ENCODE measurements around the gene MCM3AP. TPM values are rescaled to one million over a fixed set of nuclear protein-coding genes. Genes with fewer than 3 reads are reported as not detected.

The MCM3AP gene
- total RNA-seq, 2 experiments from 2014 or later: 71.1 to 106 TPM

GRCh38 chr21:46266946-46267345 is 18.5 kb downstream of the MCM3AP start:
- DNase-seq (no peak), ATAC-seq (no peak)
- ChIA-PET CTCF (no interaction called here), POLR2A (no interaction called here)
- Mint-ChIP-seq H3K4me3 (no peak overlapping the region), H3K9me3 (ENCODE audit: low read depth) (no peaks in the 10 kb centered on the region), H3K27me3 (no peaks in the 10 kb centered on the region), H3K4me1 (no peaks in the 10 kb centered on the region), H3K36me3 (ENCODE audit: low read depth) (peaks cover 41% of the 10 kb centered on the region), H3K27ac (peak overlapping the region; percentile 25)
- intact Hi-C loops (cut with DNase I, micrococcal nuclease): no loop called here

GRCh38 chr21:46265736-46266525 is 19.5 kb downstream of the MCM3AP start:
- Mint-ChIP-seq H3K4me3 (no peak overlapping the region), H3K36me3 (ENCODE audit: low read depth) (peaks cover 39% of the 10 kb centered on the region), H3K27me3 (no peaks in the 10 kb centered on the region), H3K9me3 (ENCODE audit: low read depth) (no peaks in the 10 kb centered on the region), H3K4me1 (no peaks in the 10 kb centered on the region), H3K27ac (peak overlapping the region; percentile 13)
- no peak for ATAC-seq
- intact Hi-C loops (cut with DNase I, micrococcal nuclease): no loop called here
- DNase-seq: no peak
- CTCF ChIA-PET: no interaction called here
- POLR2A ChIA-PET: no interaction called here

GRCh38 chr21:46264690-46265144 is 20.7 kb downstream of the MCM3AP start:
- Mint-ChIP-seq H3K9me3 (ENCODE audit: low read depth) (no peaks in the 10 kb centered on the region), H3K27me3 (no peaks in the 10 kb centered on the region), H3K36me3 (ENCODE audit: low read depth) (peaks cover 38% of the 10 kb centered on the region), H3K4me1 (no peaks in the 10 kb centered on the region), H3K4me3 (no peak overlapping the region), H3K27ac (no peak overlapping the region)
- POLR2A ChIA-PET: no interaction called here
- DNase-seq: no peak
- CTCF ChIA-PET: no interaction called here
- ATAC-seq: no peak
- intact Hi-C loops (cut with DNase I, micrococcal nuclease): no loop called here

- intact Hi-C loops (cut with DNase I, micrococcal nuclease): no loop called here
- ATAC-seq (no peak), DNase-seq (no peak)
- Mint-ChIP-seq H3K9me3 (ENCODE audit: low read depth) (no peaks in the 10 kb centered on the region), H3K36me3 (ENCODE audit: low read depth) (peaks cover 38% of the 10 kb centered on the region), H3K4me3 (no peak overlapping the region), H3K27me3 (no peaks in the 10 kb centered on the region), H3K4me1 (no peaks in the 10 kb centered on the region), H3K27ac (no peak overlapping the region)
- ChIA-PET POLR2A (no interaction called here), CTCF (no interaction called here)
Observed at GRCh38 chr21:46264046-46264689, 21.2 kb downstream of the MCM3AP start.

DNA sequence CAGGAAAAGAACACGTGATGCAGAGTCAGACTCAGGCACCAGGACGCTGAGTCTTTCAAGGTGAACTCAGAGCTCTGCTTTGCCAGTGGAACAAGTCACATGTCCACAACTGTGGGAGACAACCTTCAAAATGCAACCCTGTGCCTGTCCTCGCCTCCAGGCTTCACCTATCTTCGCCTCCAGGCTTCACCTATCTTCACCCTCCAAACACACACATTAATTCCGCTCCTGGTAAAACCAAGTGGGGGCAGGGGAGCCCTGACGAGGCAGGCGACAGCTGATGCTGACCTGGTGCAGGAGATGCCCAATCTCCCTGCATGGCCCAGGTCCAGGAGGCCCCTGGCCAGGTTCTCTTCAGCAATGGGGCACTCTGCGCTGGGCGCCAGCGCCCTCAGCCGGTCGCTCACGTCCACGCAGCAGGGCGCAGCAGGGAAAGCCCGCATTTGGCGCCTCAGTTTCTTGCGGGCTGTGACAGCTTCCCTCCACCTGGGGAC is 28.9 kb downstream of the MCM3AP start:
- DNase-seq (no peak), ATAC-seq (no peak)
- POLR2A ChIA-PET: no interaction called here
- CTCF ChIA-PET: interaction anchor here (0.5 to 0.6 kb wide), 2 partner anchors 294 to 414 kb away, joined by 3 to 4 read pairs; no protein-coding TSS in a partner anchor
- Mint-ChIP-seq H3K9me3 (ENCODE audit: low read depth) (no peaks in the 10 kb centered on the region), H3K27ac (no peak overlapping the region), H3K27me3 (no peaks in the 10 kb centered on the region), H3K4me1 (peaks cover 24% of the 10 kb centered on the region), H3K36me3 (ENCODE audit: low read depth) (peaks cover 60% of the 10 kb centered on the region), H3K4me3 (no peak overlapping the region)
- intact Hi-C loops (cut with DNase I, micrococcal nuclease): no loop called here

GRCh38 chr21:46255758-46256337 is 29.6 kb downstream of the MCM3AP start:
- intact Hi-C loops (cut with DNase I, micrococcal nuclease): no loop called here
- ChIA-PET POLR2A (no interaction called here), CTCF (interaction anchor here (0.5 to 0.6 kb wide), 3 partner anchors 11 to 415 kb away, joined by 3 to 4 read pairs (median 3); no protein-coding TSS in a partner anchor)
- Mint-ChIP-seq H3K27me3 (no peaks in the 10 kb centered on the region), H3K4me1 (peaks cover 28% of the 10 kb centered on the region), H3K27ac (no peak overlapping the region), H3K4me3 (no peak overlapping the region), H3K36me3 (ENCODE audit: low read depth) (peaks cover 63% of the 10 kb centered on the region), H3K9me3 (ENCODE audit: low read depth) (no peaks in the 10 kb centered on the region)
- DNase-seq (no peak), ATAC-seq (no peak)

- ChIA-PET POLR2A (no interaction called here), CTCF (interaction anchor here (0.6 to 1.4 kb wide), 3 partner anchors 11 to 108 kb away, joined by 3 read pairs; no protein-coding TSS in a partner anchor)
Observed at GRCh38 chr21:46255166-46255565, 30.2 kb downstream of the MCM3AP start.

DNA sequence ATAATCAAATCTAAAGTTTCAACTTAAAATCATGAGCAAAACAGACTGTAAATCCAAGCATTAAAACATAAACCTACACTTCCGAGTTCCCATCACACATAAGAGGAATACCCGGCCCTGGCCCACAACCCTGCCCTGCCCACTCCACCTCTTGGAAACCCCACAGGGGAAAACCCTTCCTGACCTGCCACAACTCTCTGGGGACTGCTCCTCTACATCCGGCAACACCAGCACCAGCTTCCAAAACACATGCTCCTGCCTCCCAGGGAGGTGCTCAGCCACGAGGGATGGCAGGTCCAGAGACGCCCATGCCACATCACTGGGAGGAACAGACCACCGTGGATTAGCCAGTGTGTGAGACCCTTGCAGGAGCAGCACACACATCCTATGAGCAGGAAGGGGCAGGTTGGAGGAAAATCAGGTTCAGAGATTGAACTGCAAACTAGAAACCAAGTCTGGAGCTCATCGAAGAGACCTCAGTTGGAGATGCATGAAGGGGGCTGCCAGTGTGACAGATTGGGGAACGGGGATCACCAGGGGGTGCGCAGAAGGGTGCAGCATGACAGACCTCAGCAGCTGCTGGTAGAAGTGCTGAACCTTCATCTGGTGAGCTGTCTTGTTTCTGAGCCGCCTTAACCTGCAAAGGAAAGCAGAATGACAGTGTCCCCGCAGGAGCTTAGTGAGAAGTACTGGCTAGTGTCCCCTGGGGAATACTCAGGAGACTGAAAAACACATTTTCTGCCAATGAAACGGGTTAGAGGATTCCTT is 31.0 kb downstream of the MCM3AP start:
- ATAC-seq (no peak), DNase-seq (no peak)
- peak overlapping the region; percentile 89 for H3K27ac Mint-ChIP-seq
- no peaks in the 10 kb centered on the region for H3K9me3 Mint-ChIP-seq (ENCODE audit: low read depth)
- peaks cover 39% of the 10 kb centered on the region for H3K4me1 Mint-ChIP-seq
- H3K27me3 Mint-ChIP-seq: no peaks in the 10 kb centered on the region
- ChIA-PET CTCF (interaction anchor here (0.6 to 1.6 kb wide), 4 partner anchors 21 to 111 kb away, joined by 3 to 7 read pairs (median 3); no protein-coding TSS in a partner anchor), POLR2A (interaction anchor here (0.6 to 1.4 kb wide), 2 partner anchors 31 to 54 kb away, joined by 3 to 4 read pairs; partner anchors contain the start of genes MCM3AP and YBEY)
- peaks cover 73% of the 10 kb centered on the region for H3K36me3 Mint-ChIP-seq (ENCODE audit: low read depth)
- intact Hi-C loops (cut with DNase I, micrococcal nuclease): no loop called here
- no peak overlapping the region for H3K4me3 Mint-ChIP-seq

More at GRCh38 chr21:46255166-46255565, 30.2 kb downstream of the MCM3AP start:
- intact Hi-C loops (cut with DNase I, micrococcal nuclease): no loop called here
- Mint-ChIP-seq H3K27me3 (no peaks in the 10 kb centered on the region), H3K4me1 (peaks cover 35% of the 10 kb centered on the region), H3K36me3 (ENCODE audit: low read depth) (peaks cover 66% of the 10 kb centered on the region), H3K9me3 (ENCODE audit: low read depth) (no peaks in the 10 kb centered on the region), H3K4me3 (no peak overlapping the region), H3K27ac (no peak overlapping the region)
- ATAC-seq (no peak), DNase-seq (no peak)

DNA sequence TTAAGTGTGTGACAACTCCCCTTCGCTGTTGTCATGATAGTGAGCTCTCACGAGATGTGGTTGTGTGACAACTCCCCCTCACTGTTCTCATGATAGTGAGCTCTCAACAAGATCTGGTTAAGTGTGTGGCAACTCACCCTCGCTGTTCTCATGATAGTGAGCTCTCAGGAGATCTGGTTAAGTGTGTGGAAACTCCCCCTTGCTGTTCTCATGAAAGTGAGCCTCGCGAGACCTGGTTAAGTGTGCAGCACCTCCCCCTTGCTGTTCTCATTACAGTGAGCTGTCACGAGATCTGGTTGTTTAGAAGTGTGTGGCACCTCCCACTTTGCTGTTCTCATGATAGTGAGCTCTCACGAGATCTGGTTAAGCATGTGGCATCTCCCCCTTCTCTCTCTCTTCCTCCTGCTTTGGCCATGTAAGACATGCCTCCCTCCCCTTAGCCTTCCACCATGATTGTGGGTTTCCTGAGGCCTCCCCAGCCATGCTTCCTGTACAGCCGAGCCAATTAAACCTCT is 31.7 kb downstream of the MCM3AP start:
- intact Hi-C loops (cut with DNase I, micrococcal nuclease): loop anchor here in 1 of 2 experiments (1.0 to 2.0 kb wide), 2 partner anchors 25 to 71 kb away; partner anchors contain the start of genes LSS and PCNT
- no peaks in the 10 kb centered on the region for H3K9me3 Mint-ChIP-seq (ENCODE audit: low read depth)
- H3K36me3 Mint-ChIP-seq (ENCODE audit: low read depth): peaks cover 73% of the 10 kb centered on the region
- ChIA-PET POLR2A (interaction anchor here (0.6 to 1.4 kb wide), 2 partner anchors 32 to 55 kb away, joined by 3 to 4 read pairs; partner anchors contain the start of genes MCM3AP and YBEY), CTCF (interaction anchor here (1.0 to 1.6 kb wide), 4 partner anchors 18 to 110 kb away, joined by 3 to 7 read pairs (median 4); no protein-coding TSS in a partner anchor)
- DNase-seq: peak; percentile 72
- H3K27me3 Mint-ChIP-seq: no peaks in the 10 kb centered on the region
- H3K4me3 Mint-ChIP-seq: no peak overlapping the region
- ATAC-seq: peak; percentile 95
- H3K27ac Mint-ChIP-seq: peak overlapping the region; percentile 89
- peaks cover 39% of the 10 kb centered on the region for H3K4me1 Mint-ChIP-seq

DNA sequence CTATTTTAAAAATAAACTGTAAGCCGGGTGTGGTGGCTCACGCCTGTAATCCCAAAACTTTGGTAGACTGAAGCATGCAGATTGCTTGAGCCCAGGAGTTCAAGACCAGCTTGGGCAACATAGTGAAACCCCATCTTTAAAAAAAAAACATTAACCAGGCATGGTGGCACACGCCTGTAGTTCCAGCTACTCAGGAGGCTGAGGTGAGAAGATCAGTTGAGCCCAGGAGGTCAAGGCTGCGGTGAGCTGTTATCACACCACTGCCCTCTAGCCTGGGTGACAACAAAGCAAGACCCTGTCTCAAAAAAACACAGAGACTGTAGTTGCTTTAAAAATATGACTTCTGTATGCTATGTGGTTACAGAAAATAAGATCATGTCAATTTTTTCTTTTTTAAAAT is 32.6 kb downstream of the MCM3AP start:
- ATAC-seq (no peak), DNase-seq (no peak)
- H3K36me3 Mint-ChIP-seq (ENCODE audit: low read depth): peaks cover 69% of the 10 kb centered on the region
- ChIA-PET CTCF (interaction anchor here (1.0 to 1.6 kb wide), 2 partner anchors 17 to 109 kb away, joined by 4 to 7 read pairs; no protein-coding TSS in a partner anchor), POLR2A (interaction anchor here (1.0 to 1.4 kb wide), 2 partner anchors 33 to 67 kb away, joined by 4 read pairs; partner anchors contain the start of genes MCM3AP and YBEY)
- H3K4me1 Mint-ChIP-seq: peaks cover 39% of the 10 kb centered on the region
- H3K27ac Mint-ChIP-seq: no peak overlapping the region
- intact Hi-C loops (cut with DNase I, micrococcal nuclease): loop anchor here in 1 of 2 experiments (1.0 to 2.0 kb wide), 2 partner anchors 24 to 71 kb away; partner anchors contain the start of genes LSS and PCNT
- no peaks in the 10 kb centered on the region for H3K9me3 Mint-ChIP-seq (ENCODE audit: low read depth)
- no peaks in the 10 kb centered on the region for H3K27me3 Mint-ChIP-seq
- H3K4me3 Mint-ChIP-seq: no peak overlapping the region
